NCI-H345 (cell line): ENCODE data around the gene CXCL5.
"Not testable (repeated sequence)": the region's sequence is repeated elsewhere in the genome, so short reads cannot be mapped to it uniquely, and the experiment has no call there.

Experiments
- DNase-seq: peaks from one replicate; lab custom pipeline; 2025; lab: John Stamatoyannopoulos, UW

Gene CXCL5

GRCh38 chr4:74015126-74015780, 16.8 kb upstream of the CXCL5 start:
- no peak for DNase-seq

GRCh38 chr4:74014332-74014731, 15.9 kb upstream of the CXCL5 start:
- no peak for DNase-seq

- no peak for DNase-seq
Measured at GRCh38 chr4:74013264-74013663, 14.8 kb upstream of the CXCL5 start.

- DNase-seq: no peak
Measured at GRCh38 chr4:74012130-74012529, 13.7 kb upstream of the CXCL5 start.

- DNase-seq: no peak
Measured at GRCh38 chr4:74009307-74009706, 10.8 kb upstream of the CXCL5 start.

- DNase-seq: no peak
Measured at GRCh38 chr4:74006009-74006476, 7.6 kb upstream of the CXCL5 start.

GRCh38 chr4:74005528-74005927, 7.1 kb upstream of the CXCL5 start:
- no peak for DNase-seq

- DNase-seq: no peak
Measured at GRCh38 chr4:74004668-74005067, 6.2 kb upstream of the CXCL5 start.

- no peak for DNase-seq
Measured at GRCh38 chr4:74000301-74000700, 1.8 kb upstream of the CXCL5 start.

GRCh38 chr4:73992050-73992449, 6.4 kb downstream of the CXCL5 start:
- DNase-seq: no peak

GRCh38 chr4:73991742-73992000, 6.8 kb downstream of the CXCL5 start:
- DNase-seq: no peak

GRCh38 chr4:73990988-73991741, 7.3 kb downstream of the CXCL5 start:
- DNase-seq: no peak

GRCh38 chr4:73989928-73990327, 8.5 kb downstream of the CXCL5 start:
- DNase-seq: no peak

GRCh38 chr4:73989031-73989430, 9.4 kb downstream of the CXCL5 start:
- DNase-seq: no peak

GRCh38 chr4:73988061-73988460, 10.4 kb downstream of the CXCL5 start, which contains the start of gene PPBP:
Gene PPBP, minus strand, starts transcription at chr4:73988190. Its CDS starts 87 bp downstream, at chr4:73988103.
- DNase-seq: no peak

- no peak for DNase-seq
Measured at GRCh38 chr4:73985528-73985852, 13.0 kb downstream of the CXCL5 start.

GRCh38 chr4:73984736-73985527, 13.5 kb downstream of the CXCL5 start:
- no peak for DNase-seq

- not testable (repeated sequence) for DNase-seq
Measured at GRCh38 chr4:73981175-73981574, 17.3 kb downstream of the CXCL5 start.

- DNase-seq: no peak
Measured at GRCh38 chr4:73979407-73979957, 19.0 kb downstream of the CXCL5 start.

- DNase-seq: no peak
Measured at GRCh38 chr4:73978886-73979285, 19.6 kb downstream of the CXCL5 start.

- no peak for DNase-seq
Measured at GRCh38 chr4:73976716-73977115, 21.8 kb downstream of the CXCL5 start.

- DNase-seq: peak; percentile 21
Measured at GRCh38 chr4:73976217-73976616, 22.3 kb downstream of the CXCL5 start.

- no peak for DNase-seq
Measured at GRCh38 chr4:73974352-73974751, 24.1 kb downstream of the CXCL5 start.
